ENCODE measurements around the gene ADAMTSL1. TPM values are rescaled to one million over a fixed set of nuclear protein-coding genes. Genes with fewer than 3 reads are reported as not detected.

Gene ADAMTSL1
- total and polyA plus RNA-seq, 8 donors = 1.1 to 98.8 (median 8.4) TPM

DNA sequence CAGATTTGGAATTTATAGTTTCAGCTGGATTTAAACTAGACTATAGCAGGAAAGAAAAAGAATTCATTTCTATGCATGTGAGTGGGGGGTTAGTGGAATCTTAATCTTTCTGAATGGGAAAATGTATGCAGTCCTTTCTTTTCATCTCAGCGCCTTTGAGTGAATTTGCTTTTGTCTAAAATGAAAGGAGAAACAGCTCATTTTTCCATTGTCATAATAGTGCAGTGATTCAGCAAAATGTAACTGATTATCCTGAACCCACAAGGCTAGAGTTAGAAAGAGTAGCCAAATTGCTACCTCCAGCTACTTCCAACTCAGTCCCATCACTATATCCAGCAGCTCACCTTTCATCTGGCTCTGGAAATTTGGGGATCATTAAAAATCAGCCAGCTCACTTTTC, 134.4 kb downstream of the ADAMTSL1 start:
- Histone ChIP-seq H3K4me1 (peaks cover 0 to 32% (median 17%) of the 10 kb centered on the region in 4 donors), H3K9me3 (no peaks in the 10 kb centered on the region), H3K27ac (no peak overlapping the region), H3K36me3 (no peaks in the 10 kb centered on the region), H3K4me3 (no peak overlapping the region), H3K27me3 (no peaks in the 10 kb centered on the region)
- DNase-seq = no peak
- 90 to 96% (median 94%) methylated on average over 1 of the region's 1 CpG for WGBS, 5 donors
- TF ChIP-seq EP300 (IDR thresholded peaks at IDR 0.05) (no peak), POLR2A (IDR thresholded peaks at IDR 0.05) (no peak), POLR2AphosphoS5 (IDR thresholded peaks at IDR 0.05) (no peak)
- TF ChIP-seq, protein P1, sequence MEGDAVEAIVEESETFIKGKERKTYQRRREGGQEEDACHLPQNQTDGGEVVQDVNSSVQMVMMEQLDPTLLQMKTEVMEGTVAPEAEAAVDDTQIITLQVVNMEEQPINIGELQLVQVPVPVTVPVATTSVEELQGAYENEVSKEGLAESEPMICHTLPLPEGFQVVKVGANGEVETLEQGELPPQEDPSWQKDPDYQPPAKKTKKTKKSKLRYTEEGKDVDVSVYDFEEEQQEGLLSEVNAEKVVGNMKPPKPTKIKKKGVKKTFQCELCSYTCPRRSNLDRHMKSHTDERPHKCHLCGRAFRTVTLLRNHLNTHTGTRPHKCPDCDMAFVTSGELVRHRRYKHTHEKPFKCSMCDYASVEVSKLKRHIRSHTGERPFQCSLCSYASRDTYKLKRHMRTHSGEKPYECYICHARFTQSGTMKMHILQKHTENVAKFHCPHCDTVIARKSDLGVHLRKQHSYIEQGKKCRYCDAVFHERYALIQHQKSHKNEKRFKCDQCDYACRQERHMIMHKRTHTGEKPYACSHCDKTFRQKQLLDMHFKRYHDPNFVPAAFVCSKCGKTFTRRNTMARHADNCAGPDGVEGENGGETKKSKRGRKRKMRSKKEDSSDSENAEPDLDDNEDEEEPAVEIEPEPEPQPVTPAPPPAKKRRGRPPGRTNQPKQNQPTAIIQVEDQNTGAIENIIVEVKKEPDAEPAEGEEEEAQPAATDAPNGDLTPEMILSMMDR (IDR thresholded peaks at IDR 0.05) = no peak
- intact Hi-C loops (cut with DNase I; ENCODE audit: low total_unique reads) = no loop called here

DNA sequence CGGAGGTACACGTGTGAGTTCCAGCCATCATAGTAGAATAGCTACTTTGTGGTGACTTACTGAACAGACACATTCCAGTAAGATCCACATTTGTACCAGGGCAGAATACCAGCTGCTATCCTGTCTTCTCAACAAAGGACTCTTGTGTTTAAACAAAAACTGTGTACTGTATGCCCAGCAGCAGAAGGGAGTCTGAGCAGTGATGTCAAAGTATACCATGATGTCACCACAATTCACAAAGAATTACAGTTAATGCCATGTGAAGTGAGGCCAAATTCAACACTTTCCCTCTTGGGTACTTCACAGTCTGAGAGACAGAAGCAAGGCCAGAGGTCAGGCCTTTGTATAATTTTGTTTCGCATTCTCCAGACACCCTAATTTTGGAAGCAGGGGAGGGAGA, 137.0 kb downstream of the ADAMTSL1 start:
- Histone ChIP-seq H3K27me3 (no peaks in the 10 kb centered on the region), H3K4me3 (no peak overlapping the region), H3K27ac (no peak overlapping the region), H3K9me3 (no peaks in the 10 kb centered on the region), H3K36me3 (no peaks in the 10 kb centered on the region), H3K4me1 (peaks cover 0 to 17% (median 8%) of the 10 kb centered on the region in 4 donors)
- peak in 1 of 2 donors; percentile 76 for DNase-seq
- TF ChIP-seq POLR2AphosphoS5 (IDR thresholded peaks at IDR 0.05) = no peak
- TF ChIP-seq, protein P1 (IDR thresholded peaks at IDR 0.05) = no peak
- no peak for TF ChIP-seq EP300 (IDR thresholded peaks at IDR 0.05)
- no peak for TF ChIP-seq POLR2A (IDR thresholded peaks at IDR 0.05)
- WGBS, 5 donors = 40 to 64% (median 49%) methylated on average over 3 of the region's 3 CpGs
- intact Hi-C loops (cut with DNase I; ENCODE audit: low total_unique reads) = no loop called here

DNA sequence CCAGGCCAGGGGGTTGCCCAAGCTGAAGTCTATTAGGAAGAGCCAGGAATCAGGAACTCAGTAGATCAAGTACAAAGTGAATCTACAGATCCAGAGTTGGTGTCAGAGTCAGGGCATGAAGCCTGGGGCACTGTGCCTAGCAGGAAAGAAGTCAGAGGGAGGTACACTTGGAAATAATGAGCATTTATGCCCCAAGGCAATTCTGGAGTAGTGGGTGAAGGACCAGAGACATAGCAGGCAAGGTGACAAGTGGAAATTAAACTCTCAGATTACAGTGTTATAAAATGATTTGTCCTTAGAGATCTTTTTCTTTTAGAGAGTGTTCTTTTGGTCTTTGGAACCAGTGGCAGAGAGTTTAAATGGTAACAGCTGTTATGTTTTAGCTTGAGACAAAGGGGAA, 138.0 kb downstream of the ADAMTSL1 start:
- intact Hi-C loops (cut with DNase I; ENCODE audit: low total_unique reads) = no loop called here
- Histone ChIP-seq H3K9me3 (no peaks in the 10 kb centered on the region), H3K4me1 (peaks cover 0 to 10% (median 3%) of the 10 kb centered on the region in 4 donors), H3K27me3 (no peaks in the 10 kb centered on the region), H3K36me3 (no peaks in the 10 kb centered on the region), H3K4me3 (no peak overlapping the region), H3K27ac (peak overlapping the region in 1 of 5 donors; percentile 6)
- no peak for DNase-seq
- no peak for TF ChIP-seq POLR2AphosphoS5 (IDR thresholded peaks at IDR 0.05)

DNA sequence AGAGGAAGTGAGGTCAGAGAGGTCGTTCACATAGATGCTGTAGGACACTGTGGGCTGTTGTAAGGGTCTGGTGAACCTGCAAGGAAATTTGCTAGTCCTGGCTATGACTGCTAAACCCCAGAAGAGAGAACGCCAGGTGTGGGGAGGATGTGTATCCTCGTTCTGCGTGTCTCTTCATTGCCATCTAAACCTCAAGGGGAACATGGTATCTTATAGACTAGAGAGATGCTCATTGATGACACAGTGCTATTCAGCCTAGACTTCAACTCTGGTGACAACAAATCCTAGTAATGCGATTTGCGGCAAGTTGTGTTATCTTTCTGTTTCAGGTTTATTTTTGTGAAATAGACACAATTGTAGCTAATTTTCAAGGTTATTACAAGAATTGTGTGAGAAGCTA, 140.2 kb downstream of the ADAMTSL1 start:
- Histone ChIP-seq H3K36me3 (no peaks in the 10 kb centered on the region), H3K9me3 (no peaks in the 10 kb centered on the region), H3K27ac (no peak overlapping the region), H3K4me3 (no peak overlapping the region), H3K27me3 (no peaks in the 10 kb centered on the region), H3K4me1 (peaks cover 0 to 10% (median 2%) of the 10 kb centered on the region in 4 donors)
- 86 to 94% (median 91%) methylated on average over 6 of the region's 6 CpGs for WGBS, 5 donors
- TF ChIP-seq POLR2AphosphoS5 (IDR thresholded peaks at IDR 0.05) (no peak), POLR2A (IDR thresholded peaks at IDR 0.05) (no peak), EP300 (IDR thresholded peaks at IDR 0.05) (no peak)
- TF ChIP-seq, protein P1 (IDR thresholded peaks at IDR 0.05) = no peak
- intact Hi-C loops (cut with DNase I; ENCODE audit: low total_unique reads) = no loop called here
- DNase-seq = no peak

DNA sequence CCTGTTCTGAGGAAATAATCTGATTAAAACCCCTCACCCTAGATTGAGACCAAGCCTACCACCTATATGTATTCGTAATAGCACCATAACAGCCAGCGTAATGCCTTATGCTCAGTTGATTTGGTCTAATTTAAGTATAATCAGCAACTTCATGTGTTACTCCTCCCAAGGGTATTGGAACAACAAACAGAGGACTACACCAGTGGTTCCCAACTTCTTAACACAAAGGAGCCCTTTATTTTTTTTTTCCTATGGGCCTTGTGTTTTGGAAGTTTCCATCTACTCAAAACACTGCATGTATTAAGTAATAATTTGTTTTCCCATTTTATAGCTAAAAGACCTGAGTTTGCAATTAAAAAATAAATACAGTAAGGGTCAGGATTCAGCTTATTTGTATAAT, 140.7 kb downstream of the ADAMTSL1 start:
- intact Hi-C loops (cut with DNase I; ENCODE audit: low total_unique reads) = no loop called here
- peaks cover 0 to 10% (median 2%) of the 10 kb centered on the region in 4 donors for H3K4me1 ChIP-seq
- H3K36me3 ChIP-seq = no peaks in the 10 kb centered on the region
- DNase-seq = no peak
- TF ChIP-seq POLR2AphosphoS5 (IDR thresholded peaks at IDR 0.05) (no peak), EP300 (IDR thresholded peaks at IDR 0.05) (no peak)
- TF ChIP-seq, protein P1 (IDR thresholded peaks at IDR 0.05) = no peak
- no peak overlapping the region for H3K4me3 ChIP-seq
- no peaks in the 10 kb centered on the region for H3K27me3 ChIP-seq
- H3K9me3 ChIP-seq = no peaks in the 10 kb centered on the region
- WGBS, 5 donors = 88 to 100% (median 95%) methylated on average over 2 of the region's 2 CpGs
- no peak overlapping the region for H3K27ac ChIP-seq

Data from stomach (tissue), 9 donors.